HG03175 (cell line): ENCODE data around the gene TIMM10B.

Experiments
- ATAC-seq: cut with Tn5 transposase; IDR thresholded peaks from one replicate; pipeline ENCODE4 v1.9.1; 2021; ENCODE audit warnings: mild to moderate bottlenecking, moderate library complexity; ENCODE audit not compliant: unreplicated experiment

The TIMM10B gene

GRCh38 chr11:6469599-6469998, 11.7 kb upstream of the TIMM10B start:
- no peak for ATAC-seq

- ATAC-seq: no peak
Measured at GRCh38 chr11:6472934-6473333, 8.4 kb upstream of the TIMM10B start.

- peak; percentile 64 for ATAC-seq
Measured at GRCh38 chr11:6473451-6474412, 7.6 kb upstream of the TIMM10B start, which contains the start of gene TRIM3. TSS of gene TRIM3 (minus strand) at chr11:6473941. CDS start at chr11:6465695, 8,246 bp downstream.

- ATAC-seq: no peak
Measured at GRCh38 chr11:6474413-6474792, 6.9 kb upstream of the TIMM10B start.

GRCh38 chr11:6474806-6475500, 6.3 kb upstream of the TIMM10B start:
- no peak for ATAC-seq

- ATAC-seq: no peak
Measured at GRCh38 chr11:6475936-6476335, 5.4 kb upstream of the TIMM10B start.

GRCh38 chr11:6476571-6476970, 4.7 kb upstream of the TIMM10B start:
- ATAC-seq: no peak

GRCh38 chr11:6480299-6480914, 894 bp upstream of the TIMM10B start:
- no peak for ATAC-seq

GRCh38 chr11:6481924-6482275, 599 bp downstream of the TIMM10B start:
- peak; percentile 4 for ATAC-seq

GRCh38 chr11:6482441-6482840, 1.1 kb downstream of the TIMM10B start:
- no peak for ATAC-seq

GRCh38 chr11:6483015-6483414, 1.7 kb downstream of the TIMM10B start:
- no peak for ATAC-seq

GRCh38 chr11:6485661-6486060, 4.4 kb downstream of the TIMM10B start:
- no peak for ATAC-seq

- no peak for ATAC-seq
Measured at GRCh38 chr11:6486256-6486655, 5.0 kb downstream of the TIMM10B start.

- no peak for ATAC-seq
Measured at GRCh38 chr11:6486938-6487337, 5.6 kb downstream of the TIMM10B start.

GRCh38 chr11:6488342-6488741, 7.0 kb downstream of the TIMM10B start:
- no peak for ATAC-seq

GRCh38 chr11:6488821-6489220, 7.5 kb downstream of the TIMM10B start:
- ATAC-seq: no peak

- ATAC-seq: no peak
Measured at GRCh38 chr11:6489306-6489705, 8.0 kb downstream of the TIMM10B start.

GRCh38 chr11:6497069-6497839, 16.0 kb downstream of the TIMM10B start, which contains the start of gene DNHD1:
TSS of gene DNHD1 (plus strand) at chr11:6497280. CDS start at chr11:6498216, 936 bp downstream.
- no peak for ATAC-seq

- no peak for ATAC-seq
Measured at GRCh38 chr11:6498121-6498520, 16.8 kb downstream of the TIMM10B start.

- ATAC-seq: no peak
Measured at GRCh38 chr11:6498544-6498943, 17.2 kb downstream of the TIMM10B start.

GRCh38 chr11:6502382-6502781, 21.1 kb downstream of the TIMM10B start:
- ATAC-seq: no peak
